ENCODE measurements around the gene ACY1. TPM values are rescaled to one million over a fixed set of nuclear protein-coding genes. Genes with fewer than 3 reads are reported as not detected.

The ACY1 gene
- total RNA-seq, 1 donor from 2014 or later, result 24.5 TPM

GRCh38 chr3:51967384-51968169 lies 15.8 kb upstream of the ACY1 start, which contains the start of gene PCBP4:
TSS of gene PCBP4 (minus strand) at chr3:51967454. CDS start at chr3:51961240, 6,214 bp downstream.
- H3K27me3 Mint-ChIP-seq (ENCODE audit: low read depth), result no peaks in the 10 kb centered on the region
- no peak for TF ChIP-seq CTCF (IDR thresholded peaks at IDR 0.05)
- peaks cover 29% of the 10 kb centered on the region for H3K4me1 Mint-ChIP-seq (ENCODE audit: low read depth)
- H3K27ac Mint-ChIP-seq (ENCODE audit: unreplicated experiment), result peak within 1 kb of the TSS; percentile 66
- H3K9me3 Mint-ChIP-seq (ENCODE audit: low read depth), result no peaks in the 10 kb centered on the region
- DNase-seq (ENCODE audit: low spot score), result no peak
- H3K4me3 Mint-ChIP-seq (ENCODE audit: unreplicated experiment), result peak within 1 kb of the TSS; percentile 81
- H3K36me3 Mint-ChIP-seq (ENCODE audit: low read depth), result no peaks in the 10 kb centered on the region

- H3K36me3 Mint-ChIP-seq (ENCODE audit: low read depth), result no peaks in the 10 kb centered on the region
- TF ChIP-seq CTCF (IDR thresholded peaks at IDR 0.05), result no peak
- H3K27me3 Mint-ChIP-seq (ENCODE audit: low read depth), result no peaks in the 10 kb centered on the region
- H3K9me3 Mint-ChIP-seq (ENCODE audit: low read depth), result no peaks in the 10 kb centered on the region
- peak overlapping the region; percentile 81 for H3K4me3 Mint-ChIP-seq (ENCODE audit: unreplicated experiment)
- H3K27ac Mint-ChIP-seq (ENCODE audit: unreplicated experiment), result peak overlapping the region; percentile 66
- no peak for DNase-seq (ENCODE audit: low spot score)
- H3K4me1 Mint-ChIP-seq (ENCODE audit: low read depth), result peaks cover 29% of the 10 kb centered on the region
Measured at GRCh38 chr3:51968170-51968775, 15.1 kb upstream of the ACY1 start.

DNA sequence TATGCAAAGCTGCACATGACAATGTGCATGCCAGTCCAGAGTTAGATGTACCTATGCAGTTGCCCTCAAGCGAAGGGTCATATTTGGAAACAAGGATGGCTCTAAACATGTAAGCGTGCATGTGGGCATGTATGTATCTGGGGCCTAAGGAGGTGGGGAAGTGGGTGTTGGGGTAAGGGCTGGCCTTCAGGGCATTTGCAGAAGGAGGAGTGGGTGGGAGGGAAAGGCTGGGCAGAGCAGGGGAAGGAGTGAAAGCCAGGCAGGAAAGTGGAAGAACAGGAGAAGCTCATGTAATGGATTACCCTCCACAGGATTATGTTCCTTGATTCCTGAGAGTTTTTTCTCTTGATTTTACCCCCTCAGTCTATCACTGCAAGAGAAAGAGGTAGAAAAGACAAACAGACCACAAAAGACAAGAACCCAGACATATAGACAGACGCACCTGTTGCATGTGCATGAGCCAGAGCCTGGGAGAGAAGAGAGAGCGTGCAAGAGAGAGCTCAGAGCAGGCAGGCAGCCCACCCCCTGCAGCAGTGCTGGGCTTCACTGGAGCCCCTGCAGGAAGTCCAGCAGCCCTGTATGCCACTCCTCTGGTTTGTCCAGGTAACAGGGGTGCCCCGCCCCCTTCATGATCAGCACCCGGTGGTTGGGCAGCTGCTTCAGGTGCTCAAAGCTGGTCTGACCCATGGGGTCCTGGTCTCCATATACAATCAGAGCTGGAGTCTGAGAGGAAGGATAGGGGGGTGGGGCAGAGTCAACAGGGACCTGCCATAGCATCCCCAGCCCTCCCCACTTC lies 14.3 kb upstream of the ACY1 start:
- H3K4me3 Mint-ChIP-seq (ENCODE audit: unreplicated experiment), result no peak overlapping the region
- peaks cover 36% of the 10 kb centered on the region for H3K4me1 Mint-ChIP-seq (ENCODE audit: low read depth)
- DNase-seq (ENCODE audit: low spot score), result no peak
- H3K36me3 Mint-ChIP-seq (ENCODE audit: low read depth), result no peaks in the 10 kb centered on the region
- no peak for TF ChIP-seq CTCF (IDR thresholded peaks at IDR 0.05)
- no peaks in the 10 kb centered on the region for H3K9me3 Mint-ChIP-seq (ENCODE audit: low read depth)
- H3K27me3 Mint-ChIP-seq (ENCODE audit: low read depth), result no peaks in the 10 kb centered on the region
- H3K27ac Mint-ChIP-seq (ENCODE audit: unreplicated experiment), result no peak overlapping the region

DNA sequence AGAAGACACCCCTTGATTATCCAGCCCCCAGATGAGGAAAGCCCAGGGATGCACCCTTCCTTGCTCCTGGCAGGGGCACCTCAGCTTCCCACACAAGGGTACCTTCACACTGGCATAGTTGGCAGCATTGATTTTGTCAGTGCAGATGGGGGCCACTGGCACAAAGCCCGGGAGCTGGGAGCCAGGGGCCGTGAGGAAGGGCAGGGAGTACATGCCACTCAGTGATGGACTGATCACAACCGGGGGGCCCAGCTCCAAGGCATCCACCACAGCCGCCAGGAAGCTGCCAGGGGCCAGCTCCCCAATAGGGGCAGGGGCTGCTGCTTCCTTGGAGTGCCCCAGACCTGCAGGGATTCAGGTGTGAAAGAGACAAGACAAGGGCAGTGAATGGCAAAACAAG lies 13.5 kb upstream of the ACY1 start:
- Mint-ChIP-seq H3K36me3 (ENCODE audit: low read depth) (no peaks in the 10 kb centered on the region), H3K27ac (ENCODE audit: unreplicated experiment) (no peak overlapping the region), H3K4me3 (ENCODE audit: unreplicated experiment) (no peak overlapping the region), H3K27me3 (ENCODE audit: low read depth) (no peaks in the 10 kb centered on the region), H3K4me1 (ENCODE audit: low read depth) (peaks cover 37% of the 10 kb centered on the region), H3K9me3 (ENCODE audit: low read depth) (no peaks in the 10 kb centered on the region)
- TF ChIP-seq CTCF (IDR thresholded peaks at IDR 0.05), result no peak
- no peak for DNase-seq (ENCODE audit: low spot score)
